Measurements from ENCODE around the gene KLHL11. TPM values are rescaled to one million over a fixed set of nuclear protein-coding genes. Genes with fewer than 3 reads are reported as not detected.

Gene KLHL11
- total and polyA plus RNA-seq, 8 donors, result 0.43 to 26.4 (median 3.0) TPM

- intact Hi-C loops (cut with DNase I; ENCODE audit: low total_unique reads), result no loop called here
- H3K4me3 ChIP-seq, result peak within 1 kb of the TSS; percentile 65 to 74 (median 69)
- 0 to 1% (median 0%) methylated on average over 44 to 95 of the region's 96 CpGs for WGBS, 5 donors
- peaks cover 27 to 50% (median 44%) of the 10 kb centered on the region in 4 donors for H3K4me1 ChIP-seq
- DNase-seq, result peak; percentile 85 to 94
- peak within 1 kb of the TSS; percentile 58 to 85 (median 77) for H3K27ac ChIP-seq
- H3K27me3 ChIP-seq, result peaks cover 0 to 12% (median 0%) of the 10 kb centered on the region in 3 donors
- peaks cover 0 to 13% (median 2%) of the 10 kb centered on the region in 4 donors for H3K36me3 ChIP-seq
- no peaks in the 10 kb centered on the region for H3K9me3 ChIP-seq
- TF ChIP-seq EP300 (IDR thresholded peaks at IDR 0.05) (no peak), POLR2A (IDR thresholded peaks at IDR 0.05) (no peak), POLR2AphosphoS5 (IDR thresholded peaks at IDR 0.05) (peak in 1 of 3 donors; percentile 48)
- TF ChIP-seq, protein P1, sequence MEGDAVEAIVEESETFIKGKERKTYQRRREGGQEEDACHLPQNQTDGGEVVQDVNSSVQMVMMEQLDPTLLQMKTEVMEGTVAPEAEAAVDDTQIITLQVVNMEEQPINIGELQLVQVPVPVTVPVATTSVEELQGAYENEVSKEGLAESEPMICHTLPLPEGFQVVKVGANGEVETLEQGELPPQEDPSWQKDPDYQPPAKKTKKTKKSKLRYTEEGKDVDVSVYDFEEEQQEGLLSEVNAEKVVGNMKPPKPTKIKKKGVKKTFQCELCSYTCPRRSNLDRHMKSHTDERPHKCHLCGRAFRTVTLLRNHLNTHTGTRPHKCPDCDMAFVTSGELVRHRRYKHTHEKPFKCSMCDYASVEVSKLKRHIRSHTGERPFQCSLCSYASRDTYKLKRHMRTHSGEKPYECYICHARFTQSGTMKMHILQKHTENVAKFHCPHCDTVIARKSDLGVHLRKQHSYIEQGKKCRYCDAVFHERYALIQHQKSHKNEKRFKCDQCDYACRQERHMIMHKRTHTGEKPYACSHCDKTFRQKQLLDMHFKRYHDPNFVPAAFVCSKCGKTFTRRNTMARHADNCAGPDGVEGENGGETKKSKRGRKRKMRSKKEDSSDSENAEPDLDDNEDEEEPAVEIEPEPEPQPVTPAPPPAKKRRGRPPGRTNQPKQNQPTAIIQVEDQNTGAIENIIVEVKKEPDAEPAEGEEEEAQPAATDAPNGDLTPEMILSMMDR (IDR thresholded peaks at IDR 0.05), result peak in 5 of 7 experiments; percentile 35 to 79 (median 71)
These were observed 53.5 kb downstream of the KLHL11 start, which contains the start of gene P3H4 for GRCh38 chr17:41811549-41812380. Gene P3H4 (minus strand): TSS chr17:41811949. CDS start chr17:41811915, 34 bp downstream.

- 26 to 82% (median 32%) methylated on average over 11 to 58 of the region's 58 CpGs for WGBS, 5 donors
- peak in 1 of 2 donors; percentile 30 for DNase-seq
- intact Hi-C loops (cut with DNase I; ENCODE audit: low total_unique reads), result no loop called here
- H3K4me3 ChIP-seq, result peak overlapping the region; percentile 65 to 74 (median 69)
- H3K36me3 ChIP-seq, result peaks cover 0 to 21% (median 5%) of the 10 kb centered on the region in 4 donors
- no peaks in the 10 kb centered on the region for H3K9me3 ChIP-seq
- H3K27ac ChIP-seq, result peak overlapping the region; percentile 58 to 85 (median 77)
- TF ChIP-seq POLR2AphosphoS5 (IDR thresholded peaks at IDR 0.05) (no peak), POLR2A (IDR thresholded peaks at IDR 0.05) (no peak), EP300 (IDR thresholded peaks at IDR 0.05) (no peak)
- TF ChIP-seq, protein P1 (IDR thresholded peaks at IDR 0.05), result no peak
- H3K27me3 ChIP-seq, result peaks cover 0 to 12% (median 0%) of the 10 kb centered on the region in 3 donors
- peaks cover 27 to 50% (median 44%) of the 10 kb centered on the region in 4 donors for H3K4me1 ChIP-seq
These were observed 54.3 kb downstream of the KLHL11 start for GRCh38 chr17:41810659-41811548.

- intact Hi-C loops (cut with DNase I; ENCODE audit: low total_unique reads), result no loop called here
- DNase-seq, result peak in 1 of 2 donors; percentile 55
- Histone ChIP-seq H3K4me3 (no peak overlapping the region), H3K36me3 (peaks cover 0 to 34% (median 10%) of the 10 kb centered on the region in 4 donors), H3K27me3 (peaks cover 0 to under 1% (median 0%) of the 10 kb centered on the region in 3 donors), H3K4me1 (peaks cover 21 to 28% (median 24%) of the 10 kb centered on the region in 4 donors), H3K9me3 (no peaks in the 10 kb centered on the region), H3K27ac (no peak overlapping the region)
- peak in 1 of 3 donors; percentile 43 for TF ChIP-seq POLR2AphosphoS5 (IDR thresholded peaks at IDR 0.05)
- no peak for TF ChIP-seq EP300 (IDR thresholded peaks at IDR 0.05)
- 71 to 84% (median 81%) methylated on average over 4 to 8 of the region's 8 CpGs for WGBS, 5 donors
These were observed 58.4 kb downstream of the KLHL11 start for GRCh38 chr17:41806685-41807445.

Small RNAs within 50 kb of the gene (small RNA-seq; reads per million reads assigned to genes)
- 0 reads per million in 4 donors for gene AC125257.2

Other genes with a start within 250 kb of the KLHL11 start
- 10 to 100 TPM in 2 of 5 donors, 1 to 10 TPM in 2, not detected in 1; 1.6 to 13.6 (median 8.1) TPM for gene KRT17, start 240.8 kb downstream of the KLHL11 start, total RNA-seq
- gene KRT17, start 240.8 kb downstream of the KLHL11 start, polyA plus RNA-seq, result 10 to 100 TPM in 1 of 3 donors, 1 to 10 TPM in 2; 2.0 to 14.2 (median 6.0) TPM
- 100 to 1,000 TPM in 3 of 5 donors, 10 to 100 TPM in 2; 62.4 to 255 (median 187) TPM for gene EIF1, start 176.5 kb downstream of the KLHL11 start, total RNA-seq
- gene EIF1, start 176.5 kb downstream of the KLHL11 start, polyA plus RNA-seq, result 100 to 1,000 TPM; 333 to 972 (median 834) TPM
- 10 to 100 TPM in 1 of 5 donors, not detected in 4; 32.7 TPM for gene GAST, start 153.1 kb downstream of the KLHL11 start, total RNA-seq
- gene GAST, start 153.1 kb downstream of the KLHL11 start, polyA plus RNA-seq, result 1 to 10 TPM in 1 of 3 donors, not detected in 2; 1.3 TPM
- gene HAP1, start 130.8 kb downstream of the KLHL11 start, total RNA-seq, result under 1 TPM in 1 of 5 donors, not detected in 4; 0.55 TPM
- gene HAP1, start 130.8 kb downstream of the KLHL11 start, polyA plus RNA-seq, result under 1 TPM; 0.31 to 0.85 (median 0.44) TPM
- 100 to 1,000 TPM in 1 of 5 donors, 10 to 100 TPM in 4; 59.5 to 248 (median 84.8) TPM for gene JUP, start 78.7 kb downstream of the KLHL11 start, total RNA-seq
- 100 to 1,000 TPM in 2 of 3 donors, 10 to 100 TPM in 1; 85.7 to 163 (median 154) TPM for gene JUP, start 78.7 kb downstream of the KLHL11 start, polyA plus RNA-seq
- gene P3H4, start 53.5 kb downstream of the KLHL11 start, total RNA-seq, result 10 to 100 TPM in 3 of 5 donors, 1 to 10 TPM in 2; 4.0 to 64.6 (median 11.4) TPM
- 1 to 10 TPM; 4.7 to 7.3 (median 6.3) TPM for gene P3H4, start 53.5 kb downstream of the KLHL11 start, polyA plus RNA-seq
- 10 to 100 TPM in 3 of 5 donors, 1 to 10 TPM in 2; 4.6 to 45.3 (median 20.1) TPM for gene FKBP10, start 52.4 kb downstream of the KLHL11 start, total RNA-seq
- 10 to 100 TPM in 2 of 3 donors, 1 to 10 TPM in 1; 8.9 to 17.0 (median 12.8) TPM for gene FKBP10, start 52.4 kb downstream of the KLHL11 start, polyA plus RNA-seq
- 10 to 100 TPM in 4 of 5 donors, 1 to 10 TPM in 1; 9.8 to 79.5 (median 31.4) TPM for gene NT5C3B, start 29.2 kb downstream of the KLHL11 start, total RNA-seq
- 10 to 100 TPM; 70.6 to 80.7 (median 77.0) TPM for gene NT5C3B, start 29.2 kb downstream of the KLHL11 start, polyA plus RNA-seq
- gene KLHL10, start 27.6 kb downstream of the KLHL11 start, total RNA-seq, result 1 to 10 TPM in 1 of 5 donors, not detected in 4; 1.1 TPM
- gene KLHL10, start 27.6 kb downstream of the KLHL11 start, polyA plus RNA-seq, result under 1 TPM in 1 of 3 donors, not detected in 2; 0.23 TPM
- gene ACLY, start 53.5 kb upstream of the KLHL11 start, total RNA-seq, result 100 to 1,000 TPM in 1 of 5 donors, 10 to 100 TPM in 4; 29.8 to 121 (median 48.7) TPM
- gene ACLY, start 53.5 kb upstream of the KLHL11 start, polyA plus RNA-seq, result 10 to 100 TPM; 19.8 to 23.8 (median 23.5) TPM
- gene ODAD4, start 65.2 kb upstream of the KLHL11 start, total RNA-seq, result 1 to 10 TPM in 1 of 5 donors, not detected in 4; 1.3 TPM
- gene ODAD4, start 65.2 kb upstream of the KLHL11 start, polyA plus RNA-seq, result 1 to 10 TPM in 1 of 3 donors, under 1 TPM in 2; 0.78 to 2.1 (median 0.81) TPM
- 10 to 100 TPM; 21.0 to 47.2 (median 30.7) TPM for gene CNP, start 101.4 kb upstream of the KLHL11 start, total RNA-seq
- gene CNP, start 101.4 kb upstream of the KLHL11 start, polyA plus RNA-seq, result 10 to 100 TPM; 27.3 to 29.1 (median 29.0) TPM
- gene DNAJC7, start 152.0 kb upstream of the KLHL11 start, total RNA-seq, result 100 to 1,000 TPM in 1 of 5 donors, 10 to 100 TPM in 4; 12.3 to 161 (median 61.6) TPM
- gene DNAJC7, start 152.0 kb upstream of the KLHL11 start, polyA plus RNA-seq, result 10 to 100 TPM; 66.7 to 93.3 (median 74.5) TPM
- 10 to 100 TPM in 4 of 5 donors, 1 to 10 TPM in 1; 7.5 to 27.4 (median 19.6) TPM for gene NKIRAS2, start 154.7 kb upstream of the KLHL11 start, total RNA-seq
- gene NKIRAS2, start 154.7 kb upstream of the KLHL11 start, polyA plus RNA-seq, result 10 to 100 TPM; 16.8 to 28.5 (median 27.6) TPM
- 1 to 10 TPM in 3 of 5 donors, not detected in 2; 1.8 to 5.2 (median 2.5) TPM for gene C17orf113, start 185.2 kb upstream of the KLHL11 start, total RNA-seq
- gene C17orf113, start 185.2 kb upstream of the KLHL11 start, polyA plus RNA-seq, result under 1 TPM; 0.31 to 0.92 (median 0.68) TPM
- under 1 TPM in 1 of 5 donors, not detected in 4; 0.87 TPM for gene ZNF385C, start 233.1 kb upstream of the KLHL11 start, total RNA-seq
- gene ZNF385C, start 233.1 kb upstream of the KLHL11 start, polyA plus RNA-seq, result 1 to 10 TPM in 1 of 3 donors, under 1 TPM in 2; 0.31 to 1.4 (median 0.53) TPM
- 10 to 100 TPM in 2 of 5 donors, 1 to 10 TPM in 3; 3.2 to 21.9 (median 9.8) TPM for gene DHX58, start 247.3 kb upstream of the KLHL11 start, total RNA-seq
- gene DHX58, start 247.3 kb upstream of the KLHL11 start, polyA plus RNA-seq, result 10 to 100 TPM; 15.1 to 23.4 (median 20.3) TPM